NCI-H2171 (cell line): ENCODE results near the gene WWOX.
"Not testable (repeated sequence)": the region's sequence is repeated elsewhere in the genome, so short reads cannot be mapped to it uniquely, and the experiment has no call there.

ENCODE experiments used
- DNase-seq: peaks from one replicate; lab custom pipeline; 2025; lab: John Stamatoyannopoulos, UW

Gene WWOX

GRCh38 chr16:78099271-78100111 lies at the start of gene WWOX:
Gene WWOX, plus strand, starts transcription at chr16:78099654.
- peak; percentile 95 for DNase-seq

- DNase-seq, result no peak
Measured at GRCh38 chr16:78050734-78051400, 48.6 kb upstream of the WWOX start.

- no peak for DNase-seq
Measured at GRCh38 chr16:78057803-78058564, 41.5 kb upstream of the WWOX start.

GRCh38 chr16:78059806-78060205 lies 39.6 kb upstream of the WWOX start:
- DNase-seq, result not testable (repeated sequence)

GRCh38 chr16:78060295-78060694 lies 39.2 kb upstream of the WWOX start:
- DNase-seq, result no peak

GRCh38 chr16:78060809-78061208 lies 38.6 kb upstream of the WWOX start:
- no peak for DNase-seq

- DNase-seq, result no peak
Measured at GRCh38 chr16:78065319-78065718, 34.1 kb upstream of the WWOX start.

- no peak for DNase-seq
Measured at GRCh38 chr16:78069913-78070312, 29.5 kb upstream of the WWOX start.

- no peak for DNase-seq
Measured at GRCh38 chr16:78072275-78072674, 27.2 kb upstream of the WWOX start.

- DNase-seq, result no peak
Measured at GRCh38 chr16:78075800-78076199, 23.7 kb upstream of the WWOX start.

- DNase-seq, result no peak
Measured at GRCh38 chr16:78081341-78081740, 18.1 kb upstream of the WWOX start.

- no peak for DNase-seq
Measured at GRCh38 chr16:78091419-78091818, 8.0 kb upstream of the WWOX start.

- no peak for DNase-seq
Measured at GRCh38 chr16:78092758-78093157, 6.7 kb upstream of the WWOX start.

- DNase-seq, result no peak
Measured at GRCh38 chr16:78094166-78094565, 5.3 kb upstream of the WWOX start.

- DNase-seq, result no peak
Measured at GRCh38 chr16:78094998-78095397, 4.5 kb upstream of the WWOX start.

GRCh38 chr16:78096386-78096785 lies 3.1 kb upstream of the WWOX start:
- DNase-seq, result no peak

- no peak for DNase-seq
Measured at GRCh38 chr16:78097548-78097947, 1.9 kb upstream of the WWOX start.

- no peak for DNase-seq
Measured at GRCh38 chr16:78098087-78098486, 1.4 kb upstream of the WWOX start.

GRCh38 chr16:78098595-78099270 lies 721 bp upstream of the WWOX start:
- no peak for DNase-seq

GRCh38 chr16:78100112-78100467 lies 636 bp downstream of the WWOX start:
- DNase-seq, result no peak

GRCh38 chr16:78102122-78102660 lies 2.7 kb downstream of the WWOX start:
- DNase-seq, result no peak

GRCh38 chr16:78102865-78103264 lies 3.4 kb downstream of the WWOX start:
- no peak for DNase-seq
